Thyroid gland (tissue), 4 donors: ENCODE results near the gene ATPAF1.

ENCODE experiments used
- CTCF ChIP-seq, 6 experiments: fragments of 200-600 bp in 3 of 6; fragments of 450-650 bp in 3 of 6; sonication (generic) in 3 of 6; IDR thresholded peaks; one replicate each; pipeline ENCODE4 v1.5.1; 2016 to 2019; ENCODE audit warnings: antibody characterized with exemption in 6 of 6, mild to moderate bottlenecking in 2 of 6, inconsistent platforms in 1 of 6, moderate library complexity in 1 of 6
- POLR2A ChIP-seq, 2 donors: fragments of 450-650 bp; IDR thresholded peaks; one replicate each; pipeline ENCODE4 v1.6.1; 2017; ENCODE audit warnings: antibody characterized with exemption in 2 of 2, mild to moderate bottlenecking in 2 of 2, moderate library complexity in 1 of 2

DNA sequence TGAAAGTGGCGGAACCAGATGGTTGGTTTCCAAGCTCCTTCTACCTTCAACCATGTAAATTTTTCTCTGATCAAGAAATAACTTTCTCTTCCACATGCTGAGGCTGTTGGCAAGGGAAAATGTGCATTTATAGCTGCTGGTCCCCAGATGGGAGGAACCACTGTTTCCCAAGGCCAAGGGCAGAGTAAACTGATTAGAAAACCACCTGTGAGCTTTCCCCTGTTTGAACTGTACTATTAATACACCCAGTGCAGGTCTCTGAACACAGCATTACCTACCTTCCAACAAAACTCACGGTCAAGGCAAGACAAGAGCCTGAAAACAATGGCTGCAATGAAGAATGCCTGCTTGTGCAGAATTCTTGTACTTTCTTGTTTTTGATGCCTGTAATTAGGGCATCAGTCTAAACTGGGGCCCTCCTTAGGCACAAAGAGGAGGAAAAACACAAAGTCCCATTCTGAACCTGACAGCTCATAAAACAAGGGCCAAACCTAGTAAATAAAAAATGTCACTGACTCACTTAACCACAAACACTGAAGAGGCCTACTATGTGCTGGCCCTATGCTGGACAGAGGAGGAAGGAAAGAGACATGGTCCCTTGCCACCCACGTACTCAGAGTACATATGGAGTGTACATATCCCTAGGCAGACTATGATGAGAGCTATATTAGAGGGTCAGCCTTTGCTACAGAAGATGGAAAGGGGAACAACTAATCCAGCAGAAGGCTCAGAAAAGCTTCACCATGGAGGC, 66.7 kb downstream of the ATPAF1 start:
- TF ChIP-seq CTCF (IDR thresholded peaks at IDR 0.05) = no peak
- TF ChIP-seq POLR2A (IDR thresholded peaks at IDR 0.05) = no peak
